Myometrial cell (primary cell): ENCODE data around the gene SAMD14. TPM values are rescaled to one million over a fixed set of nuclear protein-coding genes. Genes with fewer than 3 reads are reported as not detected.

Source experiments
- total RNA-seq: library from RNA; depleted of rRNA; stranded (reverse); fragments of >200 nt; gene quantifications from 2 replicates; pipeline ENCODE4 v1.2.3, GENCODE V29; 2015

SAMD14 gene
- 1.2 and 1.4 TPM in 2 replicates for total RNA-seq

GRCh38 chr17:50129728-50130558 lies at the start of gene SAMD14:
TSS of gene SAMD14 (minus strand) at chr17:50130160. CDS start at chr17:50124959, 5,201 bp downstream.

GRCh38 chr17:50165867-50166517 lies 36.0 kb upstream of the SAMD14 start, which contains the start of gene SGCA:
TSS of gene SGCA (plus strand) at chr17:50166005. CDS start at chr17:50166041, 36 bp downstream.

GRCh38 chr17:50150354-50151040 lies 20.5 kb upstream of the SAMD14 start, which contains the start of gene PPP1R9B:
TSS of gene PPP1R9B (minus strand) at chr17:50150677. CDS start at chr17:50150513, 164 bp downstream.

GRCh38 chr17:50094753-50095619 lies 35.0 kb downstream of the SAMD14 start, which contains the start of gene PDK2:
TSS of gene PDK2 (plus strand) at chr17:50095351. CDS start at chr17:50095436, 85 bp downstream.

Other genes starting within 250 kb of the SAMD14 start
- not detected in 2 replicates for gene DLX4, start 161.0 kb downstream of the SAMD14 start, total RNA-seq
- gene DLX3, start 134.9 kb downstream of the SAMD14 start, total RNA-seq: not detected in 2 replicates
- 236 and 336 TPM in 2 replicates for gene ITGA3, start 74.0 kb downstream of the SAMD14 start, total RNA-seq
- gene PDK2, start 34.8 kb downstream of the SAMD14 start, total RNA-seq: 7.1 and 13.0 TPM in 2 replicates
- 26.5 and 33.7 TPM in 2 replicates for gene PPP1R9B, start 20.5 kb upstream of the SAMD14 start, total RNA-seq
- gene SGCA, start 35.8 kb upstream of the SAMD14 start, total RNA-seq: under 0.01 TPM in 1 of 2 replicates, not detected in the other
- gene COL1A1, start 71.5 kb upstream of the SAMD14 start, total RNA-seq: 2,214 and 2,222 TPM in 2 replicates
- gene TMEM92, start 144.3 kb upstream of the SAMD14 start, total RNA-seq: 0.29 and 0.89 TPM in 2 replicates
- 70.2 and 72.1 TPM in 2 replicates for gene XYLT2, start 216.0 kb upstream of the SAMD14 start, total RNA-seq
- 109 and 135 TPM in 2 replicates for gene MRPL27, start 243.0 kb upstream of the SAMD14 start, total RNA-seq
- 5.0 and 17.6 TPM in 2 replicates for gene EME1, start 243.1 kb upstream of the SAMD14 start, total RNA-seq